ENCODE results near the gene PDE4D. TPM values are rescaled to one million over a fixed set of nuclear protein-coding genes. Genes with fewer than 3 reads are reported as not detected.
"Not testable (repeated sequence)": the region's sequence is repeated elsewhere in the genome, so short reads cannot be mapped to it uniquely, and the experiment has no call there.

The PDE4D gene
- total RNA-seq, 1 donor: 12.7 TPM

- TF ChIP-seq, protein P1, sequence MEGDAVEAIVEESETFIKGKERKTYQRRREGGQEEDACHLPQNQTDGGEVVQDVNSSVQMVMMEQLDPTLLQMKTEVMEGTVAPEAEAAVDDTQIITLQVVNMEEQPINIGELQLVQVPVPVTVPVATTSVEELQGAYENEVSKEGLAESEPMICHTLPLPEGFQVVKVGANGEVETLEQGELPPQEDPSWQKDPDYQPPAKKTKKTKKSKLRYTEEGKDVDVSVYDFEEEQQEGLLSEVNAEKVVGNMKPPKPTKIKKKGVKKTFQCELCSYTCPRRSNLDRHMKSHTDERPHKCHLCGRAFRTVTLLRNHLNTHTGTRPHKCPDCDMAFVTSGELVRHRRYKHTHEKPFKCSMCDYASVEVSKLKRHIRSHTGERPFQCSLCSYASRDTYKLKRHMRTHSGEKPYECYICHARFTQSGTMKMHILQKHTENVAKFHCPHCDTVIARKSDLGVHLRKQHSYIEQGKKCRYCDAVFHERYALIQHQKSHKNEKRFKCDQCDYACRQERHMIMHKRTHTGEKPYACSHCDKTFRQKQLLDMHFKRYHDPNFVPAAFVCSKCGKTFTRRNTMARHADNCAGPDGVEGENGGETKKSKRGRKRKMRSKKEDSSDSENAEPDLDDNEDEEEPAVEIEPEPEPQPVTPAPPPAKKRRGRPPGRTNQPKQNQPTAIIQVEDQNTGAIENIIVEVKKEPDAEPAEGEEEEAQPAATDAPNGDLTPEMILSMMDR (IDR thresholded peaks at IDR 0.05; ENCODE audit: insufficient read depth, low read length): no peak
- DNase-seq (ENCODE audit: low read depth): no peak
- no peak overlapping the region for H3K4me3 ChIP-seq (ENCODE audit: low read depth, low read length)
Observed at GRCh38 chr5:59678943-59679342, 214.6 kb downstream of the PDE4D start.

GRCh38 chr5:59674763-59675162 lies 218.8 kb downstream of the PDE4D start:
- TF ChIP-seq, protein P1 (IDR thresholded peaks at IDR 0.05; ENCODE audit: insufficient read depth, low read length): no peak
- H3K4me3 ChIP-seq (ENCODE audit: low read depth, low read length): no peak overlapping the region
- no peak for DNase-seq (ENCODE audit: low read depth)

- TF ChIP-seq, protein P1 (IDR thresholded peaks at IDR 0.05; ENCODE audit: insufficient read depth, low read length): peak; percentile 74
- peak; percentile 65 for DNase-seq (ENCODE audit: low read depth)
- no peak overlapping the region for H3K4me3 ChIP-seq (ENCODE audit: low read depth, low read length)
Observed at GRCh38 chr5:59673438-59674058, 220.0 kb downstream of the PDE4D start.

- DNase-seq (ENCODE audit: low read depth): no peak
- TF ChIP-seq, protein P1 (IDR thresholded peaks at IDR 0.05; ENCODE audit: insufficient read depth, low read length): no peak
- no peak overlapping the region for H3K4me3 ChIP-seq (ENCODE audit: low read depth, low read length)
Observed at GRCh38 chr5:59666440-59667068, 227.0 kb downstream of the PDE4D start.

GRCh38 chr5:59665832-59666203 lies 227.7 kb downstream of the PDE4D start:
- not testable (repeated sequence) for H3K4me3 ChIP-seq (ENCODE audit: low read depth, low read length); DNase-seq (ENCODE audit: low read depth)

DNA sequence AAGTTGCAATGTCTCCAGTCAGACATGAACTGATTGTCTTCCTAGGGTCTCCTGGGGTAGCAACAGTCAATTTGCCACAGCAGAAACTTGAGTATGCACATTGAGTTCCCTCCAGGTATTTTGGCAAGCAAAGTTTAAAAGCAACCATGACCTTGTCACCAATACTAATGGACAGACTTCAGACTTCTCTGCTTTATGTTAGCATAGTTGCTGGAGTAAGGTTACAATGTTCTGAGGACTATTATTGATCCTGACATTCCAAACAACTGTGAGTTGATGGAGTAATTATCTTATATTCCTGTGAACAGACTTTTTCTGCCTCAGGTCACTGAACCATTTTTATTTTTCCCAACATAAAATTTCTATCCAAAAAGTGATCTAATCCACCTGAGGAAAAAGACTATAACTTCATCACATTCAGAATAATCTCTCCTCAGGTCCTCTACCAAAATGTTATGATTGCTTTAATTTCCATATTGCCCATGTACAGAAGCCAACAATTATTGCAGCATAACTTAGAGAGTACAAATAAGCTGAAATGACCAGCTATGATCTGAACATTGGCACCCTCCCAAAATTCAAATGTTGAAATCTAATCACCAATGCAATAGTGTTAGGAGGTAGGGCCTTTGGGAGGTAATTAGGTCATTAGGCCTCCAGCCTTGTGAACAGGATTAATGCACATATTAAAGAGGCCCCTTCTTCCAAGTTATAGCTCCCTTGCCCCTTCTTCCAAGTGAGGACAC lies 228.3 kb downstream of the PDE4D start:
- TF ChIP-seq, protein P1 (IDR thresholded peaks at IDR 0.05; ENCODE audit: insufficient read depth, low read length): no peak
- no peak overlapping the region for H3K4me3 ChIP-seq (ENCODE audit: low read depth, low read length)
- DNase-seq (ENCODE audit: low read depth): no peak

- H3K4me3 ChIP-seq (ENCODE audit: low read depth, low read length): no peak overlapping the region
- DNase-seq (ENCODE audit: low read depth): no peak
- TF ChIP-seq, protein P1 (IDR thresholded peaks at IDR 0.05; ENCODE audit: insufficient read depth, low read length): no peak
Observed at GRCh38 chr5:59661954-59662615, 231.4 kb downstream of the PDE4D start.

Measured in fibroblast of the aortic adventitia (primary cell).